ENCODE results near the gene PAX8.

GRCh38 chr2:113215056-113215455 lies 63.7 kb downstream of the PAX8 start:
- TF ChIP-seq POLR2AphosphoS5 (IDR thresholded peaks at IDR 0.05) (no peak), CTCF (IDR thresholded peaks at IDR 0.05) (no peak), POLR2A (IDR thresholded peaks at IDR 0.05) (no peak)
